WTC11 (cell line): ENCODE data around the gene ALDH3A2. TPM values are rescaled to one million over a fixed set of nuclear protein-coding genes. Genes with fewer than 3 reads are reported as not detected.
A peak's percentile ranks its signal among the peaks of the same experiment; 100 is the strongest.

Experiments
- AR ChIP-seq: fragments of 250-450 bp; sonication (Bioruptor Pico); IDR thresholded peaks from 2 replicates; pipeline ENCODE4 v1.9.0; 2021; ENCODE audit warnings: mild to moderate bottlenecking
- ARID4B ChIP-seq: sonication (generic); formaldehyde crosslinking; IDR thresholded peaks from 2 replicates; pipeline ENCODE4 v1.8.0; 2023; ENCODE audit warnings: missing genetic modification reagents, mild to moderate bottlenecking, borderline replicate concordance
- ATF3 ChIP-seq: sonication (generic); formaldehyde crosslinking; conservative IDR thresholded peaks from 2 replicates; pipeline ENCODE4 v1.8.1; 2022; ENCODE audit warnings: mild to moderate bottlenecking, missing genetic modification reagents
- CREB1 ChIP-seq: sonication (generic); formaldehyde crosslinking; IDR thresholded peaks from 2 replicates; pipeline ENCODE4 v1.8.0; 2023; ENCODE audit warnings: mild to moderate bottlenecking, missing genetic modification reagents
- CTCF ChIP-seq: fragments of 200-600 bp; IDR thresholded peaks from 2 replicates; pipeline ENCODE4 v1.8.0; 2022; ENCODE audit warnings: antibody characterized with exemption
- E2F5 ChIP-seq: sonication (generic); formaldehyde crosslinking; IDR thresholded peaks from 2 replicates; pipeline ENCODE4 v1.8.1; 2022; ENCODE audit warnings: mild to moderate bottlenecking, moderate library complexity, missing genetic modification reagents
- ERG ChIP-seq: fragments of 250-450 bp; sonication (Bioruptor Pico); IDR thresholded peaks from 2 replicates; pipeline ENCODE4 v1.8.0; 2021; ENCODE audit warnings: mild to moderate bottlenecking
- HMGA2 ChIP-seq: fragments of 250-450 bp; sonication (Bioruptor Pico); IDR thresholded peaks from 2 replicates; pipeline ENCODE4 v1.4.0; 2021; ENCODE audit warnings: mild to moderate bottlenecking, moderate library complexity
- IRF1 ChIP-seq: sonication (generic); formaldehyde crosslinking; IDR thresholded peaks from 2 replicates; pipeline ENCODE4 v1.8.0; 2023; ENCODE audit warnings: missing genetic modification reagents
- IRF2 ChIP-seq: sonication (generic); formaldehyde crosslinking; IDR thresholded peaks from 2 replicates; pipeline ENCODE4 v1.8.0; 2022; ENCODE audit warnings: low read depth, missing genetic modification reagents, borderline replicate concordance
- JAZF1 ChIP-seq: fragments of 250-450 bp; sonication (Bioruptor Pico); IDR thresholded peaks from 2 replicates; pipeline ENCODE4 v1.9.0; 2021; ENCODE audit warnings: moderate library complexity, mild to moderate bottlenecking, inconsistent platforms
- MAX ChIP-seq: sonication (generic); formaldehyde crosslinking; IDR thresholded peaks from 2 replicates; pipeline ENCODE4 v1.8.0; 2022; ENCODE audit warnings: mild to moderate bottlenecking, missing genetic modification reagents
- MLX ChIP-seq: sonication (generic); formaldehyde crosslinking; IDR thresholded peaks from 2 replicates; pipeline ENCODE4 v1.8.1; 2023; ENCODE audit warnings: mild to moderate bottlenecking, missing genetic modification reagents, moderate library complexity
- NFE2L1 ChIP-seq: sonication (generic); formaldehyde crosslinking; IDR thresholded peaks from 2 replicates; pipeline ENCODE4 v1.8.1; 2023; ENCODE audit warnings: missing genetic modification reagents
- PREB ChIP-seq: sonication (generic); formaldehyde crosslinking; IDR thresholded peaks from 2 replicates; pipeline ENCODE4 v1.8.1; 2022; ENCODE audit warnings: mild to moderate bottlenecking, missing genetic modification reagents, moderate library complexity, borderline replicate concordance
- RELA ChIP-seq: sonication (generic); formaldehyde crosslinking; IDR thresholded peaks from 2 replicates; pipeline ENCODE4 v1.8.1; 2022; ENCODE audit warnings: missing genetic modification reagents, mild to moderate bottlenecking, borderline replicate concordance
- SOX15 ChIP-seq: fragments of 250-450 bp; sonication (Bioruptor Pico); IDR thresholded peaks from 2 replicates; pipeline ENCODE4 v1.9.0; 2021; ENCODE audit warnings: mild to moderate bottlenecking
- TEAD4 ChIP-seq: sonication (generic); formaldehyde crosslinking; IDR thresholded peaks from 2 replicates; pipeline ENCODE4 v1.8.0; 2022; ENCODE audit warnings: mild to moderate bottlenecking, missing genetic modification reagents
- TP53 ChIP-seq: sonication (generic); formaldehyde crosslinking; IDR thresholded peaks from 2 replicates; pipeline ENCODE4 v1.8.1; 2023; ENCODE audit warnings: mild to moderate bottlenecking, missing genetic modification reagents
- USF2 ChIP-seq: sonication (generic); formaldehyde crosslinking; IDR thresholded peaks from 2 replicates; pipeline ENCODE4 v1.8.1; 2023; ENCODE audit warnings: mild to moderate bottlenecking, missing genetic modification reagents, moderate library complexity
- ZNF416 ChIP-seq: fragments of 250-450 bp; sonication (Bioruptor Pico); IDR thresholded peaks from 2 replicates; pipeline ENCODE4 v1.9.0; 2021; ENCODE audit warnings: mild to moderate bottlenecking, inconsistent platforms
- total RNA-seq: library from RNA; stranded (reverse); gene quantifications from 3 replicates; pipeline ENCODE4 v1.2.3, GENCODE V29; 2021

The ALDH3A2 gene
- total RNA-seq, 1 experiment from 2014 or later = 68.5 TPM

- TF ChIP-seq AR (no peak), PREB (CRISPR knock-in tag) (no peak), E2F5 (CRISPR knock-in tag) (no peak; the same call in 1 of the 2 replicates), MAX (CRISPR knock-in tag) (peak; percentile 94), TP53 (CRISPR knock-in tag) (peak; percentile 84), HMGA2 (CRISPR knock-in tag) (no peak), ATF3 (CRISPR knock-in tag) (no peak), SOX15 (CRISPR knock-in tag) (no peak), MLX (CRISPR knock-in tag) (no peak), CREB1 (CRISPR knock-in tag) (no peak), USF2 (CRISPR knock-in tag) (peak; percentile 99), ERG (CRISPR knock-in tag) (no peak), JAZF1 (CRISPR knock-in tag) (no peak), RELA (CRISPR knock-in tag) (no peak), NFE2L1 (CRISPR knock-in tag) (peak; percentile 37; the same call in 1 of the 2 replicates), TEAD4 (CRISPR knock-in tag) (no peak), CTCF (no peak), ARID4B (CRISPR knock-in tag) (0 out of 2 replicates have a peak, but pooled peaks have one; percentile 73), IRF1 (CRISPR knock-in tag) (no peak), IRF2 (CRISPR knock-in tag) (no peak), ZNF416 (CRISPR knock-in tag) (no peak)
These were observed at the start of gene ALDH3A2 (continued) for GRCh38 chr17:19648475-19649273.
